ENCODE measurements around the gene PAX5.

DNA sequence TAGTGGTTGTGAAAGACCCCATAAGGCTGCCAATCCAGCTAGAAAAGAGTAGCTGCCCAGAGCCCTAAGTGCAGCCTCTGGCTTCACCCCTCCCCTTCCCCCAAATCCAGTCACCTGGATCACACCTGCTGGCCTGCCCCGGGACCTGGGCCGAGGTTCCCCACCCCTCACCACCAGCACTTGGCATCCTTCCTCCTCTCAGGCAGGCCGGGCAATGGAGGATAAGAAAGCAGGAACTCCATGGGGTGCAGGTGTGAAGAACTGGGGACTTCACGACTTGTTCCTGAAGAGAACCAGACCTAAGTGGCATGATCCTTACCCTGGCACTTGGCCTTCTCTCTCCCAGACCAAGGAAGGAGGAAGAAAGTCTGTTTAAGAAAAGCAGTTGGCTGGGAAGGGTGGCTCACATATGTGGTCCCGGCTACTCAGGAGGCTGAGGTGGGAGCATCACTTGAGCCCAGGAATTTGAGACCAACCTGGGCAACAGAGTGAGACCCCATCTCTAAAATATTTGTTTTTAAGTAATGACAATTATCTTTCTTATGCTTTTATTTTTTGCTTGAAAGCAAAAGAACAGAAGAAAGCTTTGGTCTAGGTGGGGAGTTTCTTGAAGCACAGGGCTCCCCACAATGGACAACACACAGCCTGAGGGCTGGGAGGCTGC, 131.1 kb downstream of the PAX5 start:
- TF ChIP-seq POLR2A (IDR thresholded peaks at IDR 0.05) (no peak), CTCF (IDR thresholded peaks at IDR 0.05) (no peak)

Data from ovary (tissue), 3 donors.